HG02759 (cell line): ENCODE measurements around the gene SIPA1L3.

ENCODE experiments used
- ATAC-seq: cut with Tn5 transposase; IDR thresholded peaks from one replicate; pipeline ENCODE4 v1.9.1; 2021; ENCODE audit warnings: mild to moderate bottlenecking, moderate library complexity; ENCODE audit not compliant: unreplicated experiment

SIPA1L3 gene

GRCh38 chr19:38142176-38143035, 235.4 kb downstream of the SIPA1L3 start:
- no peak for ATAC-seq

DNA sequence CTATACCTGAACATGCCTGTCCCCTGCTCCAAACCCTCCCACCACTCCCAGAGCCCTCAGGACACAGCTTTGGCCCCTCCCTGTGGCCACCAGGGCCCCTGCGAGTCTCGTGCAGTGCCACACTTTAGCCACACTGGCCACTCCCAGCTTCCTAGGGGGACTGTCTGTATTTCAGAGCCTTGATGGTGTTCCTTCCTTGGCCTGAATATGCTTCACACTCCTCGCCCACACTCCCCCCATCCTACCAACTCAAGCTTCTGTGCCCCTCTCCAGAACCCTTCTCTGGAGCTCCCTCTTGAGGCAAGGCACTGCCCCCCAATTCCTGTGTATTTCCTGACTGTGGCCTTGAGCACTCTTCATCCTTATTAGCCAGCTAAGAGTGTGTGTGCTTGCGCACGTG, 236.8 kb downstream of the SIPA1L3 start:
- no peak for ATAC-seq

- ATAC-seq: no peak
Observed at GRCh38 chr19:38144667-38145066, 237.7 kb downstream of the SIPA1L3 start.

DNA sequence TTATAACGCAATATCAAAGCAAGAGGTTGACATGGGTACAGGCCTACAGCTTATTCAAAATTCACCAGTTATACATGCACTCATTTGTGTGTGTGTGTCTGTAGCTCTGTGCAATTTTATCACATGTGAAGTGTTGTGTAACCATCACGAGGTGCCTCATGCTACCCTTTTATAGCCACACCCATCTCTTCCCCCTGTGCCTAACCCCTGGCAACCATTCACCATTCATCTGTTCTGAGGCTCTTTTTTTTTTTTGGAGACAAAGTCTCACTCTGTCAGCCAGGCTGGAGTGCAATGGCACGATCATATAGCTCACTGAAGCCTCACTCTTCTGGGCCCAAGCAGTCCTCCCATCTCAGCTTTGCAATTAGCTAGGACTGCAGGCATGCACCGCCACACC, 238.6 kb downstream of the SIPA1L3 start:
- ATAC-seq: no peak

GRCh38 chr19:38148337-38148736, 241.3 kb downstream of the SIPA1L3 start:
- ATAC-seq: no peak

GRCh38 chr19:38149661-38150061, 242.7 kb downstream of the SIPA1L3 start:
- no peak for ATAC-seq

- no peak for ATAC-seq
Observed at GRCh38 chr19:38151242-38151641, 244.2 kb downstream of the SIPA1L3 start.

- ATAC-seq: no peak
Observed at GRCh38 chr19:38152461-38153379, 245.7 kb downstream of the SIPA1L3 start.

GRCh38 chr19:38155453-38155852, 248.4 kb downstream of the SIPA1L3 start:
- no peak for ATAC-seq

GRCh38 chr19:38158730-38159129, 251.7 kb downstream of the SIPA1L3 start:
- ATAC-seq: no peak

DNA sequence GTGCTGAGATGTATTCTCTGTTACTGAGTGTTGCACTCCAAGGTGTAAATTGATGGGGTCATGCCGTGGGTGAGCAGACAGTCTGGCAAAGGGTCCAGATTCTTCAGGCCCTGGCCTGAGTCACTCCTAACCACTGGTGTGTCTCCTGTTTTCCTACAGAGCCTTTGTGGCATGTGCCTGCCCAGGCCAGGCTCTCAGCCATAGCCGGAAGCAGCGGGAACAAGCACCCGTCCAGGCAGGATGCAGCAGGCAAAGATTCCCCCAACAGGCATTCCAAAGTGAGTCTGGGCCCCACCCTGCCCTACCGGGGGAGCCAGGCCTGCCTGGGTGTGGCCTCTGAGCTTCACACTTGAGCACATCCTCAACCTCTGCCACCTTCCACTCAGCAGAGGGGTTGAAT, 255.1 kb downstream of the SIPA1L3 start:
- ATAC-seq: no peak

- ATAC-seq: no peak
Observed at GRCh38 chr19:38162632-38163031, 255.6 kb downstream of the SIPA1L3 start.

DNA sequence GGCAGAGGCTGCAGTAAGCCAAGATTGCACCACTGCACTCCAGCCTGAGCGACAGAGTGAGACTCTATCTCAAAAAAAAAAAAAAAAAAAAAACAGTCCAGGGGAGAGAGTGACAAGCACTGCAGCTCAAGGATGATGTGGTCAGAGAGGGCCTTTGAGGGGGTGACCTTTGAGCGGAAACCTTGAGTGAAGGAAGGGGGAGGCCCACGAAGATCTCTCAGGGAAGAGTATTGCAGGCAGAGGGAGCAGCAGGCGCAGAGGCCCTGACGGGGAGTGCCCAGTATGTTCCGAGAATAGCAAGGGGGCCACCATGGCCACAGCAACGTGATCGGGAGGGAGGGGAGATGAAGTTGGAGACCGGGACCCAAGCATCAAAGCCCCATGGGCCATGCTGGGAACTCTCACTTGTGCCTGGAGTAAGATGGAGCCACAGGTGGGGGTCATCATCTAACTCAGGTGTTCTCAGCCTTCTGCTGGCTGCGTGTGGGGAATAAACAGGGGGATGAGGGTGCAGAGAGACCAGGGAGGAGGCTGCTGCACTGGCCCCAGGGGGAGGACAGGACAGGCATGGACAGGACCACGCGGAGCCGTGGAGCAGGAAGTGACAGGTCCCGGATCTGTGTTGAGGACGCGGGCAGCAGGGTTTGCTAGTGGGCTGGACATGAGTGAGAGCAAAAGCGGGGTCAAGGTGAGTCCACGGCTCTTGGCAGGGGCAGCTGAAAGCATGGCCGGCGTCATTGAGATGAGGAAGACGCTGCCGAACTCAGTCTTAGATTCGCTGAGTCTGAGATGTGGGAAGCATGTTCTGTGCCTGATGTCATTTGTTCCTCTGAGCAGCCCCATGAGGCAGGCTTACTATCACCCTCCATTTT, 256.6 kb downstream of the SIPA1L3 start:
- ATAC-seq: no peak

GRCh38 chr19:38164526-38164925, 257.5 kb downstream of the SIPA1L3 start:
- ATAC-seq: no peak

DNA sequence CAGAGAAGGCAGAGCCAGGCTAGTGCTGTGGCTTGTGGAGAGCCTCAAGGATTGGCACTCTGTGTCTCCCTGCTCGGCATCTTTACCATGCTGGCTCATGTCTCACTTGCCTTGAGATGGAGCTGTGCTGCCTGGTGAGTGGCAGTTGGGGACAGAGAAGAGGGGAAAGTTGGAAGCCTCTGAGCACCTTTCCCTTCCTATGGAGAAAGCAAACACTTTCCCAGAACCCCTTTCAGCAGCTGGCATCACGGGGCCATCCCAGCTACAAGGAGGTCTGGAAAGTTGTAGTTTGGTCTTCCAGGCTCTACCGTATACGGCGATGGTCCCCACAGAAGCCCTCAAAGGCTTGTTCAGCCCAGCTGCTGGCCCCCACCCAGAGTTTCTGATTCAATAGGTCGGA, 258.3 kb downstream of the SIPA1L3 start:
- ATAC-seq: no peak

DNA sequence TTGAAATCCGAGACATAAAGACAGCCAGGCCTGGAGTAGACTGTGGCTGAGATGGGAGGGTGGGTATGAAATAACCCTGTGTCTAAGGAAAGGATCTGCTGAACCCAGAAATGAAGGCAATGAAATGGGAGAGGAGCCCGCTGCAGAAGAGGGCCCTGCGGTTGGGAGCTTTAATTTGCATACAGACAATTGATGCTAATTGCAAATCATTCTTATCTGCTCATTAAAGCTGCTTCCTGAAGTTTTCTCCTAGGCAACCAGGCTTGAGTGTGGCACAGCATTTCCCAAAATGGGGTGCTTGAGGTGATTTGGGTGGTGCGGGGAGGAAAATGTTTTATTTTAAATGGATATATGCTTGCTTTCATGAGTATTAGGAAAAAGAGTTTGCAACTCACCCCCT, 261.6 kb downstream of the SIPA1L3 start:
- no peak for ATAC-seq

- ATAC-seq: no peak
Observed at GRCh38 chr19:38170334-38170733, 263.3 kb downstream of the SIPA1L3 start.

DNA sequence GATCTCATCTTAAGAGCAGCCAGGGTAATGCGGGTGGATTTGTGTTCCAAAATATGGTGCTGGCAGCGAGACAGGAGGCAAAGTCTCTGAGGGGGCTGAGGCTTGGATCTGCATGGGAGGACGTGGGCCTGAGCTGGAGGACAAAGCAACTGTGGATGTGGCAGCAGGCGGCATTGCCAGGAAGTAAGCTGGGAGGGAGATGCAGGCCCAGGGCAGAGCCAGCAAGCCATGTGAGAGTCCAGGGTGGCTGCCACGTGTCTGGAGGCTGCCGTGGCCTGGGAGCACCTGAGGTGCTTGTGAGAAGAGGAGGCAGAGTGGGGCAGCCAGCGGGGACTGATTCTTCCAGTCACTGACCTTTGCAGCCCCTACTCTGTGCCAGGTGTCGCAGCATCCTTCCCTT, 265.0 kb downstream of the SIPA1L3 start:
- ATAC-seq: no peak

GRCh38 chr19:38173291-38174041, 266.5 kb downstream of the SIPA1L3 start:
- ATAC-seq: no peak

DNA sequence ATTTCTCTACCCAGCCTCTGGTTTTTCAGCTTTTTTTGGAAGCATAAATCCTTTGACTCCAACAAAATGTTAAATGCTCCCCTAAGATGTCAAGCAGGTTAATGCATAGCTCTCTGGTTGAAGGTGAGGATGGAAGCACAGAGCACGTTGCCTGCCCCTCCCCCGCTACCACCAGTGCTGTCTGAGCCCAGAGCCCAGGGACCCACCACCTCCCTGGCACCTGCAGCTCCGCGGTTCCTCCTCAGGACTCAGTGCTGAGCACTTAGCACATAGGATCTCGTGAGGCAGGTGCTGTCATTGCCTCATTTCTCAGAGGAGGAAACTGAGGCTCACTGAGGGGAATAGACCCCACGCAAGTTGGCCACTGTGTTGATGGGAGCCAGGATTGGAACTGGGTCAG, 268.4 kb downstream of the SIPA1L3 start:
- no peak for ATAC-seq
